Measurements from ENCODE around the gene TMEM132D.

TMEM132D gene

GRCh38 chr12:129467289-129467688 is 436.5 kb downstream of the TMEM132D start:
- no peak for DNase-seq (ENCODE audit: low read depth in 2 of 2, low spot score in 1 of 2)

GRCh38 chr12:129466499-129466898 is 437.3 kb downstream of the TMEM132D start:
- DNase-seq (ENCODE audit: low read depth in 2 of 2, low spot score in 1 of 2): no peak

- no peak for DNase-seq (ENCODE audit: low read depth in 2 of 2, low spot score in 1 of 2)
These were observed 443.9 kb downstream of the TMEM132D start for GRCh38 chr12:129459886-129460285.

GRCh38 chr12:129446696-129447095 is 457.1 kb downstream of the TMEM132D start:
- DNase-seq (ENCODE audit: low read depth in 2 of 2, low spot score in 1 of 2): no peak

GRCh38 chr12:129440278-129440677 is 463.5 kb downstream of the TMEM132D start:
- no peak for DNase-seq (ENCODE audit: low read depth in 2 of 2, low spot score in 1 of 2)

GRCh38 chr12:129434790-129435189 is 469.0 kb downstream of the TMEM132D start:
- no peak for DNase-seq (ENCODE audit: low read depth in 2 of 2, low spot score in 1 of 2)

GRCh38 chr12:129428240-129428936 is 475.4 kb downstream of the TMEM132D start:
- DNase-seq (ENCODE audit: low read depth in 2 of 2, low spot score in 1 of 2): no peak

- no peak for DNase-seq (ENCODE audit: low read depth in 2 of 2, low spot score in 1 of 2)
These were observed 480.7 kb downstream of the TMEM132D start for GRCh38 chr12:129423041-129423580.

GRCh38 chr12:129413295-129413694 is 490.5 kb downstream of the TMEM132D start:
- DNase-seq (ENCODE audit: low read depth in 2 of 2, low spot score in 1 of 2): no peak

- no peak for DNase-seq (ENCODE audit: low read depth in 2 of 2, low spot score in 1 of 2)
These were observed 494.5 kb downstream of the TMEM132D start for GRCh38 chr12:129409281-129409680.

- DNase-seq (ENCODE audit: low read depth in 2 of 2, low spot score in 1 of 2): no peak
These were observed 499.3 kb downstream of the TMEM132D start for GRCh38 chr12:129404556-129404955.

GRCh38 chr12:129401572-129401971 is 502.3 kb downstream of the TMEM132D start:
- DNase-seq (ENCODE audit: low read depth in 2 of 2, low spot score in 1 of 2): no peak

GRCh38 chr12:129394177-129394825 is 509.5 kb downstream of the TMEM132D start:
- no peak for DNase-seq (ENCODE audit: low read depth in 2 of 2, low spot score in 1 of 2)

- DNase-seq (ENCODE audit: low read depth in 2 of 2, low spot score in 1 of 2): no peak
These were observed 510.4 kb downstream of the TMEM132D start for GRCh38 chr12:129393357-129393937.

GRCh38 chr12:129385637-129385990 is 518.2 kb downstream of the TMEM132D start:
- no peak for DNase-seq (ENCODE audit: low read depth in 2 of 2, low spot score in 1 of 2)

- DNase-seq (ENCODE audit: low read depth in 2 of 2, low spot score in 1 of 2): no peak
These were observed 519.9 kb downstream of the TMEM132D start for GRCh38 chr12:129383956-129384355.

- no peak for DNase-seq (ENCODE audit: low read depth in 2 of 2, low spot score in 1 of 2)
These were observed 522.1 kb downstream of the TMEM132D start for GRCh38 chr12:129381715-129382114.

GRCh38 chr12:129379076-129379804 is 524.6 kb downstream of the TMEM132D start:
- DNase-seq (ENCODE audit: low read depth in 2 of 2, low spot score in 1 of 2): no peak

- no peak for DNase-seq (ENCODE audit: low read depth in 2 of 2, low spot score in 1 of 2)
These were observed 525.3 kb downstream of the TMEM132D start for GRCh38 chr12:129378496-129378895.

- DNase-seq (ENCODE audit: low read depth in 2 of 2, low spot score in 1 of 2): no peak
These were observed 530.1 kb downstream of the TMEM132D start for GRCh38 chr12:129373746-129374145.

- DNase-seq (ENCODE audit: low read depth in 2 of 2, low spot score in 1 of 2): no peak
These were observed 530.9 kb downstream of the TMEM132D start for GRCh38 chr12:129372876-129373275.

GRCh38 chr12:129372348-129372747 is 531.5 kb downstream of the TMEM132D start:
- DNase-seq (ENCODE audit: low read depth in 2 of 2, low spot score in 1 of 2): no peak
